B cell (primary cell): ENCODE measurements around the gene XYLB. TPM values are rescaled to one million over a fixed set of nuclear protein-coding genes. Genes with fewer than 3 reads are reported as not detected.

ENCODE experiments used
- ATAC-seq: fragments of 200-7000 bp; cut with Tn5 transposase; one replicate; pipeline ENCODE4 v1.10.0; 2021; ENCODE audit warnings: low read depth, mild to moderate bottlenecking, moderate number of reproducible peaks, moderate library complexity
- CTCF ChIA-PET: fragments of 350-600 bp; sonication (Branson Sonifier 250); formaldehyde crosslinking; loops from one replicate; lab custom pipeline; 2021; ENCODE audit warnings: antibody characterized with exemption, inconsistent platforms; lab: Charles Lee
- POLR2A ChIA-PET: fragments of 350-600 bp; sonication (Branson Sonifier 250); formaldehyde crosslinking; loops from one replicate; lab custom pipeline; 2021; ENCODE audit warnings: antibody characterized with exemption; lab: Charles Lee
- DNase-seq: peaks from one replicate; pipeline ENCODE4 v3.0.0; 2013
- H2AFZ ChIP-seq: 2 replicates; pipeline ENCODE4 v1.6.1; 2012; ENCODE audit warnings: mild to moderate bottlenecking, low read depth, low read length; ENCODE audit not compliant: insufficient read depth, poor library complexity, severe bottlenecking
- H3K27ac ChIP-seq, 2 donors: 1 replicate in 1 of 2; 2 replicates in 1 of 2; pipeline ENCODE4 v1.5.1; 2012 to 2013; ENCODE audit warnings: low read length in 2 of 2, mild to moderate bottlenecking in 2 of 2, moderate library complexity in 1 of 2
- H3K27me3 ChIP-seq, 4 experiments: fragments of 200-600 bp in 1 of 4; sonication (generic) in 1 of 4; replicated peaks in 1 of 4; 1 replicate in 2 of 4; 2 replicates in 2 of 4; pipeline versions ENCODE4 v1.6.1 to v1.7.0; 2013 to 2016; ENCODE audit warnings: low read length in 3 of 4, mild to moderate bottlenecking in 2 of 4, mixed read lengths in 1 of 4, moderate library complexity in 1 of 4; ENCODE audit not compliant: insufficient read depth in 4 of 4, control insufficient read depth in 3 of 4; ENCODE audit errors: control extremely low read depth in 1 of 4
- H3K36me3 ChIP-seq, 2 experiments: replicated peaks in 1 of 2; 1 replicate in 1 of 2; 2 replicates in 1 of 2; pipeline versions ENCODE4 v1.6.1 to v1.7.1; 2013; ENCODE audit warnings: low read length in 1 of 2; ENCODE audit not compliant: insufficient read depth in 2 of 2, control insufficient read depth in 1 of 2; ENCODE audit errors: control extremely low read depth in 1 of 2, extremely low read depth in 1 of 2
- H3K4me1 ChIP-seq, 2 donors: fragments of 200-600 bp in 1 of 2; sonication (generic) in 1 of 2; 1 replicate in 1 of 2; 2 replicates in 1 of 2; pipeline versions ENCODE4 v1.5.1 to v1.6.1; 2013 to 2017; ENCODE audit warnings: low read length in 2 of 2; ENCODE audit not compliant: control insufficient read depth in 2 of 2, insufficient read depth in 2 of 2
- H3K4me2 ChIP-seq: replicated peaks from 2 replicates; pipeline ENCODE3; 2012; ENCODE audit warnings: mild to moderate bottlenecking, low read depth, low read length; ENCODE audit not compliant: poor library complexity, severe bottlenecking
- H3K4me3 ChIP-seq, 5 experiments: fragments of 200-600 bp in 1 of 5; sonication (generic) in 1 of 5; 1 replicate in 3 of 5; 2 replicates in 2 of 5; pipeline versions ENCODE4 v1.5.1 to v1.7.0; 2011 to 2016; ENCODE audit warnings: low read length in 4 of 5, mild to moderate bottlenecking in 4 of 5, low read depth in 2 of 5, control low read depth in 1 of 5, moderate library complexity in 1 of 5; ENCODE audit not compliant: insufficient read depth in 1 of 5; ENCODE audit errors: control extremely low read depth in 1 of 5, extremely low read depth in 1 of 5
- H3K79me2 ChIP-seq: fragments of 200-600 bp; sonication (generic); one replicate; pipeline ENCODE4 v1.6.0; 2016; ENCODE audit warnings: low read length; ENCODE audit not compliant: control insufficient read depth, insufficient read depth
- H3K9ac ChIP-seq: fragments of 200-600 bp; sonication (generic); 2 replicates; pipeline ENCODE4 v1.6.1; 2017; ENCODE audit warnings: mild to moderate bottlenecking, low read length, moderate library complexity
- H3K9me3 ChIP-seq, 3 donors: one replicate each; pipeline versions ENCODE4 v1.6.1 to v1.7.1; 2013; ENCODE audit warnings: low read length in 2 of 3; ENCODE audit not compliant: control insufficient read depth in 2 of 3, insufficient read depth in 1 of 3; ENCODE audit errors: control extremely low read depth in 1 of 3
- H4K20me1 ChIP-seq: 2 replicates; pipeline ENCODE4 v1.6.0; 2012; ENCODE audit warnings: mild to moderate bottlenecking, low read length; ENCODE audit not compliant: insufficient read depth, control insufficient read depth, poor library complexity, severe bottlenecking
- H3K27ac Mint-ChIP-seq: one replicate; pipeline ENCODE4 v1.8.0; 2021; ENCODE audit warnings: mixed read lengths
- H3K27me3 Mint-ChIP-seq: one replicate; pipeline ENCODE4 v1.8.0; 2021; ENCODE audit warnings: mixed read lengths
- H3K4me1 Mint-ChIP-seq: one replicate; pipeline ENCODE4 v1.8.0; 2021; ENCODE audit warnings: mixed read lengths
- H3K4me3 Mint-ChIP-seq: one replicate; pipeline ENCODE4 v1.8.0; 2021; ENCODE audit warnings: mixed read lengths
- H3K9me3 Mint-ChIP-seq: one replicate; pipeline ENCODE4 v1.8.0; 2022; ENCODE audit warnings: mixed read lengths; ENCODE audit not compliant: insufficient read depth
- CTCF ChIP-seq: fragments of 200-600 bp; IDR thresholded peaks from one replicate; pipeline ENCODE4 v1.8.0; 2022; ENCODE audit warnings: antibody characterized with exemption, mild to moderate bottlenecking
- EZH2 ChIP-seq: IDR thresholded peaks from 2 replicates; pipeline ENCODE4 v1.6.1; 2012; ENCODE audit warnings: borderline replicate concordance, low read depth, mild to moderate bottlenecking, moderate library complexity, low read length; ENCODE audit not compliant: insufficient read depth, poor library complexity, severe bottlenecking
- WGBS: methylation state at CpG from one replicate; pipeline ENCODE4 v1.1.5; 2013; ENCODE audit warnings: missing lambda C conversion rate; ENCODE audit not compliant: insufficient coverage; 5-methylcytosine and 5-hydroxymethylcytosine counted together
- intact Hi-C: fragments of 100-400 bp; cut with micrococcal nuclease; formaldehyde crosslinking; loops from one replicate; pipeline ENCODE4 v1.10.0; 2022
- polyA plus RNA-seq: library from polyadenylated mRNA; depleted of rRNA; stranded (reverse); fragments of >200 nt; gene quantifications from 2 replicates; pipeline ENCODE4 v1.2.3, GENCODE V29; 2012
- total RNA-seq, 2 donors: library from RNA; stranded (reverse); fragments of 120-200 nt in 1 of 2; gene quantifications; 1 replicate in 1 of 2; 2 replicates in 1 of 2; pipeline versions ENCODE4 v1.2.3 to v1.2.4, GENCODE V29; 2013 to 2022

Gene XYLB
- total and polyA plus RNA-seq, 2 donors (not counting 1 experiment from before 2014, with no cell fraction given) = 0.19 to 0.71 TPM

- Mint-ChIP-seq H3K4me1 (no peaks in the 10 kb centered on the region), H3K27ac (no peak overlapping the region), H3K27me3 (no peaks in the 10 kb centered on the region), H3K9me3 (no peaks in the 10 kb centered on the region), H3K4me3 (no peak overlapping the region)
- Histone ChIP-seq H3K4me1 (no peaks in the 10 kb centered on the region), H3K9ac (no peak overlapping the region), H3K4me2 (no peak overlapping the region), H4K20me1 (no peaks in the 10 kb centered on the region), H3K36me3 (no peaks in the 10 kb centered on the region), H3K79me2 (no peaks in the 10 kb centered on the region), H3K27ac (no peak overlapping the region), H3K27me3 (no peaks in the 10 kb centered on the region), H2AFZ (no peak overlapping the region), H3K4me3 (no peak overlapping the region), H3K9me3 (peaks cover 0 to 6% (median 0%) of the 10 kb centered on the region in 3 donors)
- ChIA-PET POLR2A (no interaction called here), CTCF (interaction anchor here (1.1 kb wide), 1 partner anchor 32 kb away, joined by 3 read pairs; the partner anchor contains the start of gene XYLB)
- DNase-seq (no peak), ATAC-seq (no peak)
- WGBS = 98% methylated on average over 7 of the region's 7 CpGs
- intact Hi-C loops = no loop called here
- TF ChIP-seq EZH2 (no peak), CTCF (no peak)
These were observed 32.7 kb downstream of the XYLB start for GRCh38 chr3:38379201-38379770.

- DNase-seq (no peak), ATAC-seq (no peak)
- WGBS = 80% methylated on average over 6 of the region's 7 CpGs
- ChIA-PET POLR2A (no interaction called here), CTCF (no interaction called here)
- Mint-ChIP-seq H3K9me3 (no peaks in the 10 kb centered on the region), H3K27ac (no peak overlapping the region), H3K4me1 (no peaks in the 10 kb centered on the region), H3K4me3 (no peak overlapping the region), H3K27me3 (no peaks in the 10 kb centered on the region)
- Histone ChIP-seq H3K9me3 (peaks cover 0 to 8% (median 3%) of the 10 kb centered on the region in 3 donors), H3K27me3 (no peaks in the 10 kb centered on the region), H3K4me1 (no peaks in the 10 kb centered on the region), H2AFZ (no peak overlapping the region), H3K4me2 (no peak overlapping the region), H3K36me3 (no peaks in the 10 kb centered on the region), H4K20me1 (no peaks in the 10 kb centered on the region), H3K27ac (no peak overlapping the region), H3K9ac (no peak overlapping the region), H3K4me3 (no peak overlapping the region), H3K79me2 (no peaks in the 10 kb centered on the region)
- TF ChIP-seq CTCF (no peak), EZH2 (no peak)
- intact Hi-C loops = no loop called here
These were observed 36.0 kb downstream of the XYLB start for GRCh38 chr3:38382506-38383080.
